Erythroblast (primary cell): ENCODE results near the gene FSD1.

Experiments used
- GATA1 ChIP-seq: IDR thresholded peaks from 2 replicates; pipeline ENCODE4 v1.6.1; 2011; ENCODE audit warnings: low read depth, mild to moderate bottlenecking, control low read depth, low read length, moderate library complexity
- POLR2A ChIP-seq: IDR thresholded peaks from 2 replicates; pipeline ENCODE4 v1.6.1; 2011; ENCODE audit warnings: mild to moderate bottlenecking, low read length

DNA sequence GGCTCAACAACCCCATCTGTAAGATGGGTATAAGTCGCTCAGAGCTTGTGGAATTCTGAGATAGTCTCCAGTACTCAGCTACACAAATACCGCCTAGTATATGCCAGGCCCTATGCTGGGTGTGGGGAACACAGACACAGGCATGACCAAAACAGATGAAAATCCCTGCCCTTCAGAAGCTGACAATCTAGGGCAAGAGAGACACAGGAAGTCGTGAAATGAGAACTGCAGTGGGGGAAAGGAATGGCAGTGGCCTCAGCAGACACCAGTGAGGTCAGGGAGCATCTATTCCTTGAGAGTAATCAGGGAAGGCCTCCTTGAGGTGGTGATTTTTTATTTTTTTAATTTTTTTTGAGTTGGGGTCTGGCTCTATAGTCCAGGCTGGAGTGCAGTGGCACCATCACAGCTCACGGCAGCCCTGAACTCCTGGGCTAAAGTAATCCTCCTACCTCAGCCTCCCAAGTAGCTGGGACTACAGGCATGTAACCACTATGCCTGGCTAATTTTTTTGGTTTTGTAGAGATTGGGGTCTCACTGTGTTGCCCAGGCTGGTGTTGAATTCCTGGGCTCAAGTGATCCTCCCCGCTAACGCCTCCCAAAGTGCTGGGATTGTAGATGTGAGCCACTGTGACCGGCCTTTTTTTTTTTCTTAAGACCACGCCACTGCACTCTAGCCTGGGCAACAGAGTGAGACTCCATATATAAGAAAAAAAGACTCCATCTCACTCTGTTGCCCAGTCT is 5.4 kb upstream of the FSD1 start:
- TF ChIP-seq POLR2A: no peak
- no peak for TF ChIP-seq GATA1
